Lung (tissue), 12 donors: ENCODE measurements around the gene YY1AP1. TPM values are rescaled to one million over a fixed set of nuclear protein-coding genes. Genes with fewer than 3 reads are reported as not detected.

Source experiments
- ATAC-seq: fragments of 200-7000 bp; cut with Tn5 transposase; one replicate; pipeline ENCODE4 v1.9.1; 2020; ENCODE audit warnings: moderate number of reproducible peaks; ENCODE audit not compliant: insufficient read depth, low FRiP score
- DNase-seq, 3 donors: peaks; one replicate each; pipeline ENCODE4 v3.0.0-alpha.2; 2013 to 2017
- H3K27ac ChIP-seq, 2 donors: one replicate each; pipeline ENCODE4 v1.5.1; 2013; ENCODE audit warnings: mild to moderate bottlenecking in 2 of 2, moderate library complexity in 2 of 2, control low read depth in 1 of 2, inconsistent platforms in 1 of 2, low read depth in 1 of 2, low read length in 1 of 2
- H3K27me3 ChIP-seq, 3 donors: one replicate each; pipeline ENCODE4 v1.5.1; 2013; ENCODE audit warnings: low read length in 2 of 3; ENCODE audit not compliant: control insufficient read depth in 3 of 3, insufficient read depth in 3 of 3
- H3K36me3 ChIP-seq, 4 donors: one replicate each; pipeline ENCODE4 v1.5.1; 2013; ENCODE audit warnings: low read length in 4 of 4, mild to moderate bottlenecking in 1 of 4, moderate library complexity in 1 of 4; ENCODE audit not compliant: control insufficient read depth in 4 of 4, insufficient read depth in 4 of 4
- H3K4me1 ChIP-seq, 5 donors: one replicate each; pipeline ENCODE4 v1.5.1; 2013; ENCODE audit warnings: low read length in 5 of 5, mild to moderate bottlenecking in 2 of 5, moderate library complexity in 1 of 5; ENCODE audit not compliant: control insufficient read depth in 5 of 5, insufficient read depth in 5 of 5
- H3K4me3 ChIP-seq: one replicate; pipeline ENCODE4 v1.5.1; 2013; ENCODE audit warnings: mild to moderate bottlenecking, control low read depth, moderate library complexity
- H3K9ac ChIP-seq, 2 donors: one replicate each; pipeline ENCODE4 v1.5.1; 2013; ENCODE audit warnings: low read length in 2 of 2, control low read depth in 1 of 2; ENCODE audit not compliant: insufficient read depth in 1 of 2
- H3K9me3 ChIP-seq, 4 donors: one replicate each; pipeline ENCODE4 v1.5.1; 2013; ENCODE audit warnings: low read length in 3 of 4, mild to moderate bottlenecking in 1 of 4, moderate library complexity in 1 of 4; ENCODE audit not compliant: control insufficient read depth in 4 of 4, insufficient read depth in 3 of 4
- CTCF ChIP-seq: IDR thresholded peaks from 2 replicates; pipeline ENCODE4 v1.5.1; 2012; ENCODE audit warnings: mild to moderate bottlenecking; ENCODE audit errors: control extremely low read depth, extremely low read depth
- WGBS, 2 donors: extraction: QIAGEN DNeasy Blood & Tissue Kit; methylation state at CpG; one replicate each; pipeline ENCODE4 v1.1.7; 2013; 5-methylcytosine and 5-hydroxymethylcytosine counted together
- polyA plus RNA-seq, 2 donors: library from polyadenylated mRNA; stranded (reverse); fragments of 200-250 nt; gene quantifications; one replicate each; pipeline ENCODE4 v1.2.1, GENCODE V29; 2013
- total RNA-seq, 2 donors: library from RNA; depleted of rRNA in 1 of 2; stranded (reverse); fragments of >200 nt in 1 of 2; gene quantifications; one replicate each; pipeline ENCODE4 v1.2.1, GENCODE V29; 2014 to 2021
- donor health status: control.
- donor health status: control.
- donor health status: Bipolar disorder and iron deficiency.
- donor health status: healthy.
- donor health status: DM: yes; HTN: yes; CAD: no.

The YY1AP1 gene
- total and polyA plus RNA-seq, 4 donors, result 25.7 to 177 (median 48.3) TPM

GRCh38 chr1:155678027-155678426 is 10.5 kb downstream of the YY1AP1 start:
- Histone ChIP-seq H3K27me3 (no peaks in the 10 kb centered on the region), H3K4me3 (no peak overlapping the region), H3K4me1 (peaks cover 0 to 2% (median 0%) of the 10 kb centered on the region in 5 donors), H3K36me3 (peaks cover 9 to 44% (median 31%) of the 10 kb centered on the region in 4 donors), H3K9ac (no peak overlapping the region), H3K9me3 (no peaks in the 10 kb centered on the region), H3K27ac (no peak overlapping the region)
- 85 to 91% methylated on average over 4 of the region's 4 CpGs for WGBS, 2 donors
- DNase-seq, result no peak
- TF ChIP-seq CTCF, result no peak
- ATAC-seq, result no peak

GRCh38 chr1:155673003-155673402 is 15.6 kb downstream of the YY1AP1 start:
- 94 to 96% methylated on average over 6 of the region's 6 CpGs for WGBS, 2 donors
- peaks cover 0 to 2% (median 0%) of the 10 kb centered on the region in 5 donors for H3K4me1 ChIP-seq
- TF ChIP-seq CTCF, result no peak
- no peaks in the 10 kb centered on the region for H3K27me3 ChIP-seq
- peaks cover 8 to 60% (median 45%) of the 10 kb centered on the region in 4 donors for H3K36me3 ChIP-seq
- H3K27ac ChIP-seq, result no peak overlapping the region
- no peak for DNase-seq
- H3K9me3 ChIP-seq, result no peaks in the 10 kb centered on the region
- ATAC-seq, result no peak
- no peak overlapping the region for H3K9ac ChIP-seq
- H3K4me3 ChIP-seq, result no peak overlapping the region

- H3K27ac ChIP-seq, result no peak overlapping the region
- no peaks in the 10 kb centered on the region for H3K27me3 ChIP-seq
- H3K36me3 ChIP-seq, result peaks cover 9 to 57% (median 46%) of the 10 kb centered on the region in 4 donors
- no peaks in the 10 kb centered on the region for H3K9me3 ChIP-seq
- DNase-seq (no peak), ATAC-seq (no peak)
- no peak overlapping the region for H3K9ac ChIP-seq
- H3K4me3 ChIP-seq, result no peak overlapping the region
- peaks cover 0 to 2% (median 0%) of the 10 kb centered on the region in 5 donors for H3K4me1 ChIP-seq
- no peak for TF ChIP-seq CTCF
- 92 to 96% methylated on average over 4 of the region's 4 CpGs for WGBS, 2 donors
Measured at GRCh38 chr1:155671750-155672149, 16.8 kb downstream of the YY1AP1 start.
